Breast epithelium (tissue), 3 donors: Measurements from ENCODE around the gene MOV10.

Experiments
- CTCF ChIP-seq, 3 donors: fragments of 450-650 bp; IDR thresholded peaks; one replicate each; pipeline ENCODE4 v1.5.1; 2016 to 2017; ENCODE audit warnings: antibody characterized with exemption in 3 of 3, mild to moderate bottlenecking in 3 of 3, moderate library complexity in 3 of 3
- POLR2A ChIP-seq: fragments of 450-650 bp; IDR thresholded peaks from one replicate; pipeline ENCODE4 v1.6.1; 2016; ENCODE audit warnings: antibody characterized with exemption, mild to moderate bottlenecking, moderate library complexity
- POLR2AphosphoS5 ChIP-seq, 3 donors: sonication (generic); formaldehyde crosslinking; IDR thresholded peaks; one replicate each; pipeline ENCODE4 v1.6.1; 2017; ENCODE audit warnings: antibody characterized with exemption in 3 of 3

- no peak for TF ChIP-seq POLR2A
- TF ChIP-seq CTCF (IDR thresholded peaks at IDR 0.05): no peak
- TF ChIP-seq POLR2AphosphoS5 (IDR thresholded peaks at IDR 0.05): no peak
Measured at GRCh38 chr1:112743174-112744008, 68.9 kb downstream of the MOV10 start.
